ENCODE measurements around the gene ZNF664. TPM values are rescaled to one million over a fixed set of nuclear protein-coding genes. Genes with fewer than 3 reads are reported as not detected.
A peak's percentile ranks its signal among the peaks of the same experiment; 100 is the strongest.

ZNF664 gene
- total and polyA plus RNA-seq, 2 of the 4 experiments (the other 2 are of a cell fraction) = 29.9 to 32.6 TPM

GRCh38 chr12:123972457-123973401 is at the start of gene ZNF664, which contains the start of gene CCDC92 (continued):
- TF ChIP-seq CTCF (conservative IDR thresholded peaks at IDR 0.05; ENCODE audit: low read depth, low read length) (peak; percentile 49), MXI1 (IDR thresholded peaks at IDR 0.05; ENCODE audit: borderline replicate concordance, low read depth, low read length) (no peak), FOS (IDR thresholded peaks at IDR 0.05; ENCODE audit: low read depth, low read length) (no peak), MAFK (IDR thresholded peaks at IDR 0.05; ENCODE audit: low read depth, low read length) (no peak)

Measured in IMR-90 (cell line).